Fibroblast of lung (primary cell): ENCODE measurements around the gene METTL15.

Experiments
- CTCF ChIP-seq, 2 donors: IDR thresholded peaks in 1 of 2; conservative IDR thresholded peaks in 1 of 2; 1 replicate in 1 of 2; 2 replicates in 1 of 2; pipeline ENCODE4 v1.5.1; 2011 to 2012; ENCODE audit warnings: low read length in 2 of 2, control low read depth in 1 of 2, inconsistent platforms in 1 of 2, low read depth in 1 of 2, mild to moderate bottlenecking in 1 of 2
- EZH2 ChIP-seq: IDR thresholded peaks from 2 replicates; pipeline ENCODE4 v1.5.1; 2012; ENCODE audit warnings: low read length, control low read depth, mild to moderate bottlenecking; ENCODE audit errors: missing control alignments

GRCh38 chr11:28243581-28243980 lies 135.4 kb downstream of the METTL15 start:
- no peak for TF ChIP-seq CTCF (conservative IDR thresholded peaks at IDR 0.05 in 1 of 2, IDR thresholded peaks at IDR 0.05 in 1 of 2; ENCODE audit: low read depth in 1 of 2, low read length in 2 of 2)
- TF ChIP-seq EZH2 = no peak
